ENCODE data around the gene CARD14.

DNA sequence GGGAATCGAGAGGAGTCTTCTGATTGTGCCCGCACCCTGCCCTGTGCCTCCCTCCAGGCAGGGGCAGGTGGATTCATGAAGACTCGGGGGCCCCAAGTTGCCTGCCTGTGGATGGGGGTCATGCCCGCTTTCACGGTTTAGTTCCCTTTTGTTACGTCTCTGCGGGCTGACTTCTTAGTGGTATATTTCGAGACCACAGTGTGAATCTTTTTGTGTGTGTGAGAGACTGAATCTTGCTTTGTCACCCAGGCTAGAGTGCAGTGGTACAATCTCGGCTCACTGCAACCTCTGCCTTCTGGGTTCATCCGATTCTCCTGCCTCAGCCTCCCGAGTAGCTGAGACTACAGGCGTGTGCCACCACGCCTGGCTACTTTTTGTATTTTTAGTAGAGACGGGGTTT is 72.7 kb downstream of the CARD14 start:
- no peak for TF ChIP-seq POLR2A (IDR thresholded peaks at IDR 0.05)
- TF ChIP-seq, protein P1, sequence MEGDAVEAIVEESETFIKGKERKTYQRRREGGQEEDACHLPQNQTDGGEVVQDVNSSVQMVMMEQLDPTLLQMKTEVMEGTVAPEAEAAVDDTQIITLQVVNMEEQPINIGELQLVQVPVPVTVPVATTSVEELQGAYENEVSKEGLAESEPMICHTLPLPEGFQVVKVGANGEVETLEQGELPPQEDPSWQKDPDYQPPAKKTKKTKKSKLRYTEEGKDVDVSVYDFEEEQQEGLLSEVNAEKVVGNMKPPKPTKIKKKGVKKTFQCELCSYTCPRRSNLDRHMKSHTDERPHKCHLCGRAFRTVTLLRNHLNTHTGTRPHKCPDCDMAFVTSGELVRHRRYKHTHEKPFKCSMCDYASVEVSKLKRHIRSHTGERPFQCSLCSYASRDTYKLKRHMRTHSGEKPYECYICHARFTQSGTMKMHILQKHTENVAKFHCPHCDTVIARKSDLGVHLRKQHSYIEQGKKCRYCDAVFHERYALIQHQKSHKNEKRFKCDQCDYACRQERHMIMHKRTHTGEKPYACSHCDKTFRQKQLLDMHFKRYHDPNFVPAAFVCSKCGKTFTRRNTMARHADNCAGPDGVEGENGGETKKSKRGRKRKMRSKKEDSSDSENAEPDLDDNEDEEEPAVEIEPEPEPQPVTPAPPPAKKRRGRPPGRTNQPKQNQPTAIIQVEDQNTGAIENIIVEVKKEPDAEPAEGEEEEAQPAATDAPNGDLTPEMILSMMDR (IDR thresholded peaks at IDR 0.05): no peak
